Calu3 (cell line): ENCODE measurements around the gene APP. TPM values are rescaled to one million over a fixed set of nuclear protein-coding genes. Genes with fewer than 3 reads are reported as not detected.

Source experiments
- BruUV-seq: library from RNA; stranded (reverse); fragments of 400-500 nt; replicated peaks from 2 replicates; lab custom pipeline; 2021; lab: Mats Ljungman, UMichigan
- CTCF ChIA-PET: fragments of 300-600 bp; sonication (Branson Sonifier 250); formaldehyde crosslinking; loops from one replicate; lab custom pipeline; 2022; ENCODE audit warnings: antibody characterized with exemption; lab: Charles Lee
- DNase-seq: peaks from one replicate; pipeline ENCODE4 v3.0.0; 2022
- H3K27ac Mint-ChIP-seq: one replicate; pipeline ENCODE4 v1.8.0; 2022; ENCODE audit warnings: mixed read lengths; ENCODE audit not compliant: unreplicated experiment
- H3K27me3 Mint-ChIP-seq: one replicate; pipeline ENCODE4 v1.8.0; 2022; ENCODE audit warnings: mixed read lengths; ENCODE audit not compliant: unreplicated experiment
- H3K36me3 Mint-ChIP-seq: one replicate; pipeline ENCODE4 v1.8.0; 2022; ENCODE audit warnings: mild to moderate bottlenecking, moderate library complexity, mixed read lengths; ENCODE audit not compliant: insufficient read depth, unreplicated experiment
- H3K4me1 Mint-ChIP-seq: one replicate; pipeline ENCODE4 v1.8.0; 2022; ENCODE audit warnings: mild to moderate bottlenecking, low read depth, mixed read lengths; ENCODE audit not compliant: unreplicated experiment
- H3K4me3 Mint-ChIP-seq: one replicate; pipeline ENCODE4 v1.8.0; 2022; ENCODE audit warnings: mild to moderate bottlenecking, low read depth, moderate library complexity, mixed read lengths; ENCODE audit not compliant: unreplicated experiment
- H3K9me3 Mint-ChIP-seq: one replicate; pipeline ENCODE4 v1.8.0; 2022; ENCODE audit warnings: low read depth, mixed read lengths; ENCODE audit not compliant: unreplicated experiment
- intact Hi-C: fragments of 100-400 bp; cut with micrococcal nuclease; formaldehyde crosslinking; loops from one replicate; pipeline ENCODE4 v1.10.0; 2022; ENCODE audit not compliant: unreplicated experiment
- total RNA-seq: library from RNA; stranded (reverse); gene quantifications from 2 replicates; pipeline ENCODE4 v1.2.3, GENCODE V29; 2022
- TF ChIP-seq, protein P1 (sequence below): fragments of 200-600 bp; IDR thresholded peaks from one replicate; pipeline ENCODE4 v1.8.0; 2022; ENCODE audit warnings: antibody characterized with exemption; ENCODE audit not compliant: unreplicated experiment

APP gene
- total RNA-seq, 1 experiment from 2014 or later = 566 TPM

DNA sequence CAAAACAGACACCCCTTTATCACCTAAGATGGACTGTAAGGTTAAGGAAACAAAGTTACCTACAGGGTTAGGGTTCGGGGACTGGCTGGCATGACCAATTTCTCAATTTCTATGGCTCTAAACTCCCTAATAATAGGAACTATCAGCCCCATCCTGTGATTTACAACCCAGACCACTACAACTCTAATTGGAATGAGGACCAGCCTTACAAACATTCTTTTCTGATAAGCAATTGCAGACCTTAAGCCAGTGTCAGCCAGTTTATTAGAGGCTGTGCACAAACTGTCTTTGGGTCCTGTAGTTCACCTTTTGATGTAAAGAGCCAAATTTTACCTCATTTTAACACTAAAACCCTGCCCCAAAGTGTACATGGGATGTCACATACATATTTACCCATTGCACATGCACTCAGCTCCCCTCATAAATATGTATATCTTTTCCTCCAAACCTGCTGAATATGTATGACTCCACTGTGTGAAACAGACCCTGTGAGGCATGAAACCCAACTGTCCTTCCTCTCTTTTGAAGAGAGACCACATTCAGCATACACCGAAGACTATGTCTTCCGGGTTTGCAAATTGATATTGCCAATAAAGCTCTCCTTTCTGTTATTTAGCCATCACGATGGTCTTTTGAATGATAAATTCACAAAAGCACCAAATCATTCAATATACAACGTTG is 7.3 kb upstream of the APP start:
- TF ChIP-seq, protein P1, sequence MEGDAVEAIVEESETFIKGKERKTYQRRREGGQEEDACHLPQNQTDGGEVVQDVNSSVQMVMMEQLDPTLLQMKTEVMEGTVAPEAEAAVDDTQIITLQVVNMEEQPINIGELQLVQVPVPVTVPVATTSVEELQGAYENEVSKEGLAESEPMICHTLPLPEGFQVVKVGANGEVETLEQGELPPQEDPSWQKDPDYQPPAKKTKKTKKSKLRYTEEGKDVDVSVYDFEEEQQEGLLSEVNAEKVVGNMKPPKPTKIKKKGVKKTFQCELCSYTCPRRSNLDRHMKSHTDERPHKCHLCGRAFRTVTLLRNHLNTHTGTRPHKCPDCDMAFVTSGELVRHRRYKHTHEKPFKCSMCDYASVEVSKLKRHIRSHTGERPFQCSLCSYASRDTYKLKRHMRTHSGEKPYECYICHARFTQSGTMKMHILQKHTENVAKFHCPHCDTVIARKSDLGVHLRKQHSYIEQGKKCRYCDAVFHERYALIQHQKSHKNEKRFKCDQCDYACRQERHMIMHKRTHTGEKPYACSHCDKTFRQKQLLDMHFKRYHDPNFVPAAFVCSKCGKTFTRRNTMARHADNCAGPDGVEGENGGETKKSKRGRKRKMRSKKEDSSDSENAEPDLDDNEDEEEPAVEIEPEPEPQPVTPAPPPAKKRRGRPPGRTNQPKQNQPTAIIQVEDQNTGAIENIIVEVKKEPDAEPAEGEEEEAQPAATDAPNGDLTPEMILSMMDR = no peak
- BruUV-seq = no TSS peak
- no peak overlapping the region for H3K4me3 Mint-ChIP-seq
- no peaks in the 10 kb centered on the region for H3K4me1 Mint-ChIP-seq
- DNase-seq = no peak
- CTCF ChIA-PET = no interaction called here
- no peaks in the 10 kb centered on the region for H3K36me3 Mint-ChIP-seq
- H3K27ac Mint-ChIP-seq = no peak overlapping the region
- intact Hi-C loops = no loop called here
- no peaks in the 10 kb centered on the region for H3K27me3 Mint-ChIP-seq
- no peaks in the 10 kb centered on the region for H3K9me3 Mint-ChIP-seq

DNA sequence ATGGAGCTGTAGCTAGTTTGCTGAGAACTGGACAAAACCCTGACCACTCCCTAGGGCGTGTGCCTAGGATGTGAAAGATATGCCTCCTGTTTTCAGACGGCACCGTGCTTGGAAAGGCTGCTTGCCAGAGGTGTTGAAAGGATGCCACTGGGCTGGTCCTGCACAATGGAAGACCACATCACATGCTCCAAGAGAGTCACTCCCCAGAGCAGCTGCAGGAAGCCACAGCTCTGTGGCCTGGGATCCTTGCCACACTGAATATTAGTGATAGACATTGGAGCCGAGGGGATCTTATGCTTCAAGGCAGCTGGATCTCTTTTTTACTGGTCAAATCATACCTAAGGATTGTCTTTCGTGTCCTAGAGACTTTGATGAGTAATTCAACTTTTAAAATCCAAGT is 6.6 kb upstream of the APP start:
- Mint-ChIP-seq H3K36me3 (no peaks in the 10 kb centered on the region), H3K27ac (no peak overlapping the region), H3K27me3 (no peaks in the 10 kb centered on the region), H3K4me3 (no peak overlapping the region), H3K9me3 (no peaks in the 10 kb centered on the region), H3K4me1 (no peaks in the 10 kb centered on the region)
- DNase-seq = no peak
- no TSS peak for BruUV-seq
- TF ChIP-seq, protein P1 = no peak
- intact Hi-C loops = no loop called here
- CTCF ChIA-PET = no interaction called here

DNA sequence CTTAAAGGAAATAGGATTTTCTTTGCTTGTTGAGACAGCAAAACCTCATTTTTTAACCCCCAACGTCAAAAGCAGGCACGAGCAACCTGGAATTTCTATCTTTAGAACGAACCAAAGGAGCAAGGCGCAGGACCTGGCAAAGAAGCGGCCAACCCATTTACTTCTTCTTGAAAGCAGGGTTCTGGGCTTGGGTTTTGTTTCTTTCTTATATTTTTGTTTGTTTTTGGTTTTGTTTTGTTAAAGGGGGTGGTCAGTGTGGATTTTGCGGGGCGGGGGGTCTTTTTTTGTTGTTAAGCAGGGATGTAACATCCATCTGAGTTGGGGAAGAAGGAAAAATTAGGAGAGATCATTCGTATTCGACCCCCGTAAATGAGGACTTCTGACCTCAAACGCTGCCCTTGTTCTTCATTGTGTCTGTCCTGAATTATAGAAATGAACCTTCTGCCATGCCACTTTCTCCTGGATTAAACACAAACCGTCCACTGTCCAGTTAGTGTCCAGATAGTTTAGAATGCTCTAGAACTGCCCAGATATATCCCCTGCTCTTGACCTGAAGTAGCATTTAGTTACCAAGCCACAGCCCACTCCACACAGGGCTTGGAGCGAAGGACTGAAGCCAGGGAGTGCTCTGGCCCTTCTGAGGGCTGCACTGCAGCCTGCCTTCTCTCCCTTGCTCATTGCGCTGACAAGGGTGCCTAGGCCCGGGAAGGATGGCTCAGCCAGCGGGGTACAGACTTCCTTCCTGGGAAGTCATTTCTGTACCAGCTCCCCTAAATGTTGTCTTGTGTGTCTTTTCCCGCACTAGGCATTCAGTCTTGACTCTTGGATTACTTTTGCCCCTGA is 909 bp upstream of the APP start:
- TF ChIP-seq, protein P1 = no peak
- H3K27me3 Mint-ChIP-seq = no peaks in the 10 kb centered on the region
- H3K9me3 Mint-ChIP-seq = no peaks in the 10 kb centered on the region
- BruUV-seq = TSS peak; percentile 44
- peaks cover 16% of the 10 kb centered on the region for H3K4me1 Mint-ChIP-seq
- peak overlapping the region; percentile 93 for H3K4me3 Mint-ChIP-seq
- no peak for DNase-seq
- peaks cover 51% of the 10 kb centered on the region for H3K36me3 Mint-ChIP-seq
- intact Hi-C loops = no loop called here
- peak overlapping the region; percentile 24 for H3K27ac Mint-ChIP-seq
- CTCF ChIA-PET = no interaction called here

DNA sequence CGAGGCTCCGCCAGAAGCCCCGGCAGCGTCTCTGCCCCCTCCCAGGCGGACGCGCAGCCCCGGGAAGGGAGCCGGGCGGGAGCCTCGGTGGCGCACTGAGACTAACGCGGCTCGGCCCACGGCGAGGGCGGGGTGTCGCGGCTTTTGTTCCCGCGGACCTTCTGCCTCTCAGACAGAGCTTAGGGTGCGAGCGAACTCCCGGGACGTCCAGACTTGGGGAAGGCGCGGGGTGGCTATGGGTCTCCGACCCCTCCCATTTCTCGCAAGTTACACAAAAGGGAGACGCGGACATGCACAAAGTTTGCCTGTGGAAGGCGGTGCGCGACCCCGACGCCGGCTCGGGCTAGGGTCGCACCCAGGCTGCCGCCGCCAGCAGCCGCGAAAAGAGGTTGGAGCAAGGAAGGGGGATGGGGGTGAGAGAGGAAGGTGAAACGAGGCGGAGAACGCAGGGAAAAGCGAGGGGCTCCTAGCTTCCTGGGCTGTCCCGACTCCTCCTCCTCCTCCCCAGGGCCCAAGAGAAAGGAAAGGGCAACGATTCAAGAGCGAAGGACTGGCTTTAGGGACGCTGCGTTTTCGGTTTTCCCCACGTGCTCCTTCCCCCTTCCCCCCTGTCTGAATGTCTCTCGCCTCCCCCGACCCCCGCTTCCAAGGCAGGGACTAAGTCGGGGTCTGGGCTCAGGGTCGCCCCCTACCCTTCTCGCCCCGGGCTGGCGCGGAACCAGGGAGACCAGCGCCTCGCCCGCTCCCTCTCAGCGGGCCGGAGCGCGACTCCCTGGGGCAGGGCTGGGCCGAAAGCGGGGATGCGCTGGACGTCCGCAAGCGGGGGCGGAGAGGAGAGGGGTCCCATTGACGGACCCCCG is 729 bp downstream of the APP start:
- TF ChIP-seq, protein P1 = no peak
- CTCF ChIA-PET = no interaction called here
- Mint-ChIP-seq H3K36me3 (peaks cover 54% of the 10 kb centered on the region), H3K4me3 (peak overlapping the region; percentile 93), H3K4me1 (peaks cover 27% of the 10 kb centered on the region), H3K27ac (peak overlapping the region; percentile 53), H3K27me3 (no peaks in the 10 kb centered on the region), H3K9me3 (no peaks in the 10 kb centered on the region)
- DNase-seq = peak; percentile 45
- no TSS peak for BruUV-seq
- intact Hi-C loops = loop anchor here (2.0 to 10.0 kb wide), 4 partner anchors 53 to 545 kb away; no protein-coding TSS in a partner anchor
